Activated T-helper 1 cell treated with Interleukin-2 at 50 U/mL for 16 hours (primary cell): ENCODE data around the gene LEFTY2.
"Not testable (repeated sequence)": the region's sequence is repeated elsewhere in the genome, so short reads cannot be mapped to it uniquely, and the experiment has no call there.

ENCODE experiments used
- DNase-seq: peaks from one replicate; pipeline ENCODE4 v3.0.0-alpha.2; 2020; ENCODE audit warnings: low read depth

Gene LEFTY2, protein sequence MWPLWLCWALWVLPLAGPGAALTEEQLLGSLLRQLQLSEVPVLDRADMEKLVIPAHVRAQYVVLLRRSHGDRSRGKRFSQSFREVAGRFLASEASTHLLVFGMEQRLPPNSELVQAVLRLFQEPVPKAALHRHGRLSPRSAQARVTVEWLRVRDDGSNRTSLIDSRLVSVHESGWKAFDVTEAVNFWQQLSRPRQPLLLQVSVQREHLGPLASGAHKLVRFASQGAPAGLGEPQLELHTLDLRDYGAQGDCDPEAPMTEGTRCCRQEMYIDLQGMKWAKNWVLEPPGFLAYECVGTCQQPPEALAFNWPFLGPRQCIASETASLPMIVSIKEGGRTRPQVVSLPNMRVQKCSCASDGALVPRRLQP

DNA sequence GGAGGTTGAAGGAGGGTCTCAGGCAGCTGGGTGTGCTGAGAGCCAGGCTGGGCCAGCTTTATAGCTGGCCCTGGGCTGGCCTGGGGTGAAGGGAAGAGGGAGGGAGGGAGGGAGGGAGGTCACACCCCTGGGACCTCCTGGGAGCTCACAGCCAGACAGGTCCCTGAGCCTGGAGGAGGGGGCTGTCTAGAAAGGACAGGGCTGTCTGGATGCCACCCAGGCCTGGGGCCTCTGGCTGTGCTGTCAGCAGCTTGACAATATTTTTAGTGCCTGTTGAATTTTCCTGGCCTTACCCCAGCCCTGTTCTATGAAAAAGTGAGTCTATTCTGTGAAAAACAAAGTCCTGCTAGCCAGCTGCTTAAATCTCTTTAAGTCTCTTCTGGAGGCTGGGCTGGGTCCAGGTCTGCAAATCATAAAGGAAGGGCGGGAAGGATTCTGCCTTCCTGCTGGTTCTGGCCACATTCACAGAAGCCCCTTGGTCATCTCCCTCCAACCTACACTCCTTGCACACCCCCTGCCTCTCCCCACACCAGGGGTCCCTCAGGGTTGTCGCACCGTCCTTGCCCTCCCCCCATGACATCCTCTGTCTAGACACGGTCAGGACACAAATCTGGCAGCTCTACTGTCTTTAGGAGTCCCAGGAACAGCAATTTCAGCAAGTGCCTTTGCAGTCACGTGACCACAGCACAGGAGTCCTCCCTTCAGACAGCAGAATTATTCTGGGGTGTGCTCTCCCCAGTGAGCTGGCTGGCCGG, at the start of gene LEFTY2:
LEFTY2 (minus strand) TSS at position 34 of the 755 bp plus-strand sequence. CDS start 80 bp downstream, outside the sequence.
- no peak for DNase-seq

DNA sequence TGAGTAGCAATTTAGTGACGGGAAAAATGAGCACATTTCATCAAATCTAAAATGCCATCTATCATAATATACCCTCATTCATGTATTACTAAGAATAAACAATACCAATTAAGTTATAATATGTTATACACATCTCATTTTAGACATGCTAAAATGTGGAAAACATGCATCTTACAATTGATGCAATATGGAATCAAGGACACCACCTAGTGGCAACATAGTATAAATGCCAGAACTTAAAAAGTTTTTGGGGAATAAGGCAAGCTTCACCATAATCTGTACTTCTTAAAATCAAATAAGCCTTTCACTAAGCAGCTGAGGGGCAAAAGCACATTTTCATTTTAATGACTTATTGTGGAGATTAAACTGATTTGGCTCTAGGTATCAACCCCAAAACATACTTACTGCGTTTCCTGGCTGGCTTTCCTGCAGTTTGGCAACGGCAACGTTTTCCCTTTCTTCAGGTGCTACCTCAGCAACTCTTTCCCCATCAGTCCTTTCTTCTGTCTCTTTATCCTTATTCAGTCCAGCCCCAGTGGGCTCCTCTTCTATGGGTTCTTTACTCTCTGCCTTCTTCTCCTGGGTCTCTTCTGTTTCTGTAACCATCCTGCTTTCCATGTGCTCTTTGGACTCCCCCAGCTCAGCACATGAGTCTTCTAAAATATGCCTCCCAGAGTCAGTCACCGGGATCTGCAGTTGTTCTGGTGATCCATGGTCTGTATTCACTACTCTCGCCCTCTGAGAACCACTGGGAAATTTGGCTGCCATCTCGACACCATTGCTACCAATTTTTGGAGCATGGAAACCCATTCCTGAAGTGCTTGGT, 46.7 kb upstream of the LEFTY2 start:
- no peak for DNase-seq

DNA sequence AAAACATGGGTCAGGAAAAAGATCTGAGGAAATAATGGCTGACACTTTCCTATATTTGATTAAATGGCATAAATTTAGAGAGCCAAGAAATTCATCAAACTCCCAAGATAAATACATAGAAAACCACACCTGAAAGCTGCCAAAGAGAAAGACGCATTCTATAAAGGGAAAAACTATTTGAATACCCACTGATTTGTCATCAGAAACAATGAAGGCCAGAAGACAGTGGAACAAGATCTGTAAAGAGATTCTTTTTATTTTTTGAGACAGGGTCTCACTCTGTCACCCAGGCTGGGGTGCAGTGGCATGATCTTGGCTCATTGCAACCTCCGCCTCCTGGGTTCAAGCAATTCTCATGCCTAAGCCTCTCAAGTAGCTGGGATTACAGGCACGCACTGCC, 40.7 kb upstream of the LEFTY2 start:
- DNase-seq: no peak

DNA sequence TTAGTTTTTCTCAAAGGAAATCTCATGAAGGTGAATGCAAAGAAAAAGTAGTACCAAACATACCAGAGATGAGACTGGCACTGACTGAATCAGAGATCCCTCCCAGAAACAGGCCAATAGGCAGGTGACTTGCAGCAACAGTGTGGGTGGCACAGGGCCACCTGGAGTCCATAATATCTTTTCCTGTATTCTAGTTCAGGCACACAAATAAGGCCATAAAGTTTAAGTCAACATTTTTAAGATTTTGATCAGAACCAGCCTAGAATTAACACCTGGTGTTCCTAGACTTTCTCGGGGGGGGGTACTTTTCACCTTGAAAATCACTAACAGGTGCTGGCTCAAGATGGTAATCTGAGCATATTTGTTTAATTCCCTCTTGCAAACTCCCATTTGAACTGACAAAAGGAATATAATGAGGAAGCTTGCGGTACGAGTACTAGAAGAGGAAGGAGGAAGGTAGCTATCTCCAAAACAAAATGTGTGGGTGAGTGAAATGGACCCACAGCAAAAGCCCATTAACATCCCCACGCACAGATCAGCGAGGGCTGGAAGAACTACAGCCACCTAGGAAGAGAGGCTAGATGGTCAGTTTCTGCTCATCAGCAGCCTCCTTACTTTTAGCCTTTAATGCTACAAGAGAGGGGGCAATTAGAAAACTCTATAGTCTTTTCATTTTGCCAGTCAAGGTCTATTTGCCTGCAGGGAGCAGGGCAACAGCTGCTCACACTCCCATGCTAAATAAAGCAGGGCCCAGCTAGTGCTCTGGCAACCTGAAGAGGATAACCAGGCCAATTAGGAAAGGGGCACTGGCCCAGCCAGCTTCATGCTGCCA, 39.2 kb upstream of the LEFTY2 start:
- no peak for DNase-seq

DNA sequence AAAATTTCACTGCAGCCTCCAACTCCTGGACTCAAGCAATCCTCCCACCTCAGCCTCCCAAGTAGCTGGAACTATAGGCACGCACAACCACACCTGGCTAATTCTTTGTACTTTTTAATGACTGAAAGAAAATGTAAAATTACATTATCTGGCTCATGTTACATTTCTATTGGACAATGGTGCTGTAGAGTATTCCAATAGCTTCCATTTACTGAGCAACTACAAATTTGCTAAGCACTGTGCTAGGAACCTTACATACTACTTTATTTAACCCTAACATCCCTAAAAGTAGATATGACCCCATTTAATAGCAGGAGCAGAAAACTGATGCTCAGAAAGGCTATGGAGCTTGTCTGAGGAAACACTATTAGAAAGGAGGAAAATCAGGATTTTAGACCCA, 38.4 kb upstream of the LEFTY2 start:
- DNase-seq: no peak

DNA sequence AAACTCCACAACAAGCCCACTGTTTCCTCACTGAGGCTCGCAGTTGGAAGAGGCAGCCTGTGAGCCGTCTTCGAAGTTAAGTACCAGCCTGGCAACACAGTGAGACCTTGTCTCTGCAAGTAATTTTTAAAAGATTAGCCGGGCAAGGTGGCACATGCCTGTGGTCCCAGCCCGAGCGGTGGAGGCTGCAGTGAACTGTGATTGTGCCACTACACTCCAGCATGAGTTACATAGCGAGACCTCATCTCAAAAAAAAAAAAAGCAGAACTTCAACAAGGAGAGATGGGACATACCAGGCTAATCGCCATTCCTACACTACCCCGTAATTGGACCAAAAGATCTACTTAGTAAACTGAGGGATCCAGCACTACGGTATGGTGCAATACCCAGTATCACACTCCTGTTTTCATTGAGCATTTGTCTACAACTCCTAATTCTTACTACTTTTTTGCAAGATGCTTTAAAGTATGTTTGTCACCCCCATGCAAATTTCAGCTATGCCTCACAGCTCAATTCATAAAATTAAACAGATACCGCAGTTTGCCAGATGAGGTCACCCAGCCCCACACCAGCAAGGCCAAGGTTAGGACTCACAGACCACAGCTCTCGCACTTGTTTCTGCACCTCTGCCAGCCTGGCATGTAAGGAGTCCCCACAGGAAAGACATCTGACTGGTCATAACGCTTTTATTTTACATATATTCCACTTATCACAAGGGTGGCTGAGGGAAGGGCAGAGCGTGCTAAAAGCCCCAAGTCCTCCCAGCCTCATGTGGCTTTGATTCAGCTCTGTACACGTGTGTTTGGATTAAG, 37.1 kb upstream of the LEFTY2 start:
- DNase-seq: no peak

DNA sequence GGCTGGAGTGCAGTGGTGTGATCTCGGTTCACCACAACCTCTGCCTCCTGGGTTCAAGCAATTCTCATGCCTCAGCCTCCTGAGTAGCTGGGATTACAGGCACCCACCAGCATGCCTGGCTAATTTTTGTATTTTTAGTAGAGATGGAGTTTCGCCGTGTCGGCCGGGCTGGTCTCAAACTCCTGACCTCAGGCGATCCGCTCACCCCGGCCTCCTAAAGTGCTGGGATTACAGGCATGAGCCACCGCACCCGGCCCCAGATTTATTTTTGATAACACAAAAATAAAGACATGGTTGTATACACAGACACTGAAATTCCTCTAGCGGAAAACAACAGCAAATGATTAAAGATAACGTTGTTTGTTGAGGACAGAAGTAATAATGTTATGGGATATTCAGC, 34.1 kb upstream of the LEFTY2 start:
- DNase-seq: not testable (repeated sequence)

DNA sequence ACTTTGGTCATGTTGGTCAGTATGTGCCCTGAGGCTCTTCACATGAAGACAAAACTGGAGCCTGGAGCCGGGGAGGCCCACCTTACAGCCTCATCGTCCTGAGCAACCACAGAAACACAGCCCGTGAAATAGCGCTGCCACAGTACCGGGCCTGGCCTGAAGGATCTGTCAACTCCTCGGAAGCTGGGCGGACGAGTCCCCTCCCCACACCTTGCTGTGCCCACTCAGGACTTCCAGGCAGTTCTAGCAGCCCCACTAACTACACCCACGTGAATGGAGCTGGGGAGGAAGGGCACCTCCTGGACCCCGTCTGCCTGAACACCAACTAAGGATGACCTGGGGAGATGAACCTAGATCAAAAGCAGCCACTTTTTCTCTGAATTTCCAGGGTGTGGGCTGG, 33.4 kb upstream of the LEFTY2 start:
- DNase-seq: no peak

DNA sequence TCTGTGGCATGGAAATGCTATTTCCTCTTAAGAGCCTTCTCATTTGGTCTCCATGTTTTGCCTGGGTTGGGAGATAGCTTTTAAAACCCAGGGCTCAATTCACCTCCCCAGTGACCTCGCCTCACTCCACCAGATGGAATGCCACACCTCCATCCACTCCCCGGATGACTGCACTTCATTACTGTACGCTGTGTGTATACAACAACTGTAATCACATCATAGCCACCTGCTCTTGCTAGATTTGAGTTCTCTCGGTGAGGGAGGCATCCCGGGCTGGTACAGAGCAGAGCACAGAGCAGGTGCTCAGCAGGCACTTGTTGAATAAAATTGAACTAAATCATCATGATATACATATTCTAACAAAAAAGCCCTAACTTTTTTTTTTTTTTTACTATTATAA, 32.1 kb upstream of the LEFTY2 start:
- DNase-seq: no peak

DNA sequence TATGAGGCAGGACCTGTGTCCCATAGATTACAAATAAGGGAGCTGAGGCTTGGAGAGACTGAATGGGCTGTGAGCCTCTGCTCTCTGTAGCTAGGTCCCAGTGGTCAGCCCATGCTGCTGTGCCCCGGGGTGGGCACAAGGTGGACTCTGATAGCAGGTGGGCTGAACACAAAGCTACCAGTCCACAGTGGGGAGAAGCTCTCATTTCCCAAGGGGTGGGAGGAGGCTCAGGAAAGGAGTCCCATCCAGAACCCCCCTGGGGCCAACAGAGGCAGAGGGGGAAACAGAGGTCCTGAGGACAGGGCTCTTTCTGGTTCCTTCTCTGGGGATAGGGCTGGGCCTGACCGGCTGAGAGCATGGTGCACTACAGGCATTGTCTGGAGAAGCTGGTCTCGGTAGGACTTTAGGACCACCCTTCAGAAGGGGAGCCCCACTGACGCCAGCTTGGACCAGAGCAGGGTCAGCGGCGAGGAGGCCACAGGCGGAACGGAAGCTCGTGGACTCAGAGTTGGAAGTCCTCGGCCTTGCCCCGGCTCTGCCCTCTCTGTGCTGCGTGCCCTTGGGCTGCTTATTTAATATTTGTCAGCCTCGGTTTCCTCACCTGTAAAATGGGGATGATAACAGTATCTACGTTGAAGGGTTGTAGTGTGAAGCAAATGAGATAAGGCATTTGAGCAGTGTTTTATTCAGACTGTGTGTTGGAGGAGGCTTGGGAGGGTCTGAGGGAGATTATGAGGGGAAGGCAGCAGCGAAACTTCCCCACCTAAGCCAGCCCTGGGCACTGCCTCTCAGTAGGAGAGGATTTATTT, 31.5 kb upstream of the LEFTY2 start:
- DNase-seq: no peak

DNA sequence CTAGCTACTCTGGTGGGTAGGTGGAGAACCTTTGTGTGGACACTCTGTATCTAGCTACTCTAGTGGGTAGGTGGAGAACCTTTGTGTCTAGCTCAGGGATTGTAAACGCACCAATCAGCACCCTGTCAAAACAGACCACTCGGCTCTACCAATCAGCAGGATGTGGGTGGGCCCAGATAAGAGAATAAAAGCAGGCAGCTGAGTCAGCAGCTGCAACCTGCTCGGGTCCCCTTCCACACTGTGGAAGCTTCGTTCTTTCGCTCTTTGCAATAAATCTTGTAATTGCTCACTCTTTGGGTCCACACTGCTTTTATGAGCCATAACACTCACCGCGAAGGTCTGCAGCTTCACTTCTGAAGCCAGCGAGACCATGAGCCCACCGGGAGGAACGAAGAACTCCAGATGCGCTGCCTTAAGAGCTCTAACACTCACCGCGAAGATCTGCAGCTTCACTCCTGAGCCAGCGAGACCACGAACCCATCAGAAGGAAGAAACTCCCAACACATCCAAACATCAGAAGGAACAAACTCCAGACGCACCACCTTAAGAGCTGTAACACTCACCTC, 29.7 kb upstream of the LEFTY2 start:
- DNase-seq: not testable (repeated sequence)

DNA sequence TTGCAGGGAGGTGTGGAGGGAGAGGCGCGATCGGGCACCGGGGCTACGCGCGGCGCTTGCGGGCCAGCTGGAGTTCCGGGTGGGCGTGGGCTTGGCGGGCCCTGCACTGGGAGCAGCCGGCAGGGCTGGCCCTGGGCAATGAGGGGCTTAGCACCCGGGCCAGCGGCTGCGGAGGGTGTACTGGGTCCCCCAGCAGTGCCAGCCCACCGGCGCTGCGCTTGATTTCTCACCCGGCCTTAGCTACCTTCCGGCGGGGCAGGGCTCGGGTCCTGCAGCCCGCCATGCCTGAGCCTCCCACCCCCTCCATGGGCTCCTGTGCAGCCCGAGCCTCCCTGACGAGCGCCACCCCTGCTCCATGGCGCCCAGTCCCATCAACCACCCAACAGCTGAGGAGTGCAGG, 28.7 kb upstream of the LEFTY2 start:
- not testable (repeated sequence) for DNase-seq

DNA sequence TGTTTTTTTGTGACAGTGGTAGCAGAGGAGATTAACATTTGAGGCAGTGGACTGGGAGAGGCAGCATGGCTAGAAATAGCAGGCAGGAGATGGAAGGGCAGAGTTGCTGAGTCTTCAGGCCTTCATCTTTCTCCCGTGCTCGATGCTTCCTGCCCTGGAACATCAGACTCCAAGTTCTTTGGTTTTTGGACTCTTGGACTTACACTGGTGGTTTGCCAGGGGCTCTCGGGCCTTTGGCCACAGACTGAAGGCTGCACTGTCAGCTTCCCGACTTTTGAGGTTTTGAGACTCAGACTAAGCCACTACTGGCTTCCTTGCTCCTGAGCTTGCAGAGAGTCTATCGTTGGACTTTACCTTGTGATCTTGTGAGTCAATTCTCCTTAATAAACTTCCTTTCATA, 24.2 kb upstream of the LEFTY2 start:
- no peak for DNase-seq

DNA sequence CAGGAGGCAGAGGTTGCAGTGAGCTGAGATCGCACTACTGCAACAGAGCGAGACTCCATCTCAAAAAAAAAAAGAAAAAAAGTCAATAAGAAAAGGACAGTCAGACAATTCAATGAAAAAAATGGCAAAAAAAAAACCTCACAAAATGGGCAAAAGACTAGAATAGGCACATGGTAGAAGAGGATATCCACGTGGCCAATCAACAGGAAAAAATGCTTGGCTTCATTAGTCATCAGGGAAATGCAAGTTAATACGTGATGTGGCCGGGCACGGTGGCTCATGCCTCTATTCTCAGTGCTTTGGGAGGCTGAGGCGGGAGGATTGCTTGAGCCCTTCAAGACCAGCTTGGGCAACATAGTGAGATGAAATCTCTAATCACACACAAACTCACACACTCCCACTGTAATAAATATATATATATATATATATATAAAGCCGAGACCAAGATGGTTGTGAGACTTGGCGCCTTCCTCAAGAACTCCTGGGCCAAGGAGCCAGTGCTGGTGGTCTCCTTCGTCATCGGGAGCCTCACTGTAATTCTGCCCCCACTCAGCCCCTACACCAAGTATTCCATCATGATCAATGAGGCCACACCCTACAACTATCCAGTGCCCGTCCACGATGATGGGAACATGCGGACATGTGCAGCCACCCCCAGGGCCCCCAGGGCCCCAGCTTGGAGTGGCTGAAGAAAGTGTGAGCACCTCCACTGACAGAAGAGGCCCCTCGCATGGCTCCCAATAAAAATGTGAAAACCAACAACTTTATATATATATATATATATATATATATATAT, 22.9 kb upstream of the LEFTY2 start:
- no peak for DNase-seq

DNA sequence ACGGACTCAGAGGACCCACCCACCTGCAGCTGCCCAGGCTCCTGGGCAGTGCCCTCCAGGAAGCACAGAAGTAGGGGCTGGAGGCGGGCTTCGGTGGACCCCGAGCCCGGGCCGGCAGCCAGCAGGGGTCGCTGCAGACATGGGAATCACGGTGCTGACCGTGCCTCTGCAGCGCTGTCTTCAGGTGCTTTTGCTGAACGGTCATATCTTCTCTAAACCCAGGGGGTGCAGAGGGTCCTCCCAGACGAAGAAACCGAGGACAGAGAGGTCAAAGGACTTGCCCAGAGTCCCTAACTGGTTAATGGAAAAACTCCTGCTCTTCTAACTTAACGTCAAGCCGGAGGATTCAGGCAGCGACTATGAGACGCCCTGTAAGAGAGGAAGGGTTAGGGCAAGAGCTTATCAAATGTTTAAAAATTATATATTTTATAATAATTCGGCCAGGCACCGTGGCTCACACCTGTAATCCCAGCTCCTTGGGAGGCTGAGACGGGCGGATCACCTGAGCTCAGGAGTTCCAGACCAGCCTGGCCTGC, 21.5 kb upstream of the LEFTY2 start:
- DNase-seq: peak; percentile 20

DNA sequence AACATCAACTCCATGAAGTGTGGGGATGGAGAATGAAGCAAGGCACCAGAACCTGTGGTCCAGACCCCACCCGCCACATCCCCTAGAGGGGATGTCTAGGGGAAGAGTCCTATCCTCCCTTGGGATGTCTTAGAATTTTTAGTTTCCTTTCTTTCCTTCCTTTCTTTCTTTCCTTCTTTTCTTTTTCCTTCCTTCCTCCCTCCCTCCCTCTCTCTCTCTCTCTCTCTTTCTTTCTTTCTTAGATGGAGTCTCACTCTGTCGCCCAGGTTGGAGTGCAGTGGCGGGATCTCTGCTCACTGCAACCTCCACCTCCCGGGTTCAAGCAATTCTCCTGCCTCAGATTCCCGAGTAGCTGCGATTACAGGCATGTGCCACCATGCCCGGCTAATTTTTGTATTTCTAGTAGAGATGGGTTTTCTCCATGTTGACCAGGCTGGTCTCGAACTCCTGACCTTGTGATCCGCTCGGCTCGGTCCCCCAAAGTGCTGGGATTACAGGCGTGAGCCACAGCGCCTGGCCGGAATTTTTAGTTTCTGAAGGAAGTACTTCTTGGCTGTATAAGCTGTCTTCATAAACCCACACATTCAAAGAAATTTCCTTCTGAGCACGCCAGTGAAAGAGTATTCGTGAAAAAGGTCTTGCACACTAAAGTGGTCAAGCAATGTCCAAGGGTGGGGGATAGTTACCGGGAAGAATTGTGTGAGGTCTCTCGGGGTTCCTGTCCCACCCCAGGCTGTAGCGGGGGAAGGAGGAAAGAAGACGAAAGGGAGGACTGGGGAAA, 20.8 kb upstream of the LEFTY2 start:
- DNase-seq: no peak

DNA sequence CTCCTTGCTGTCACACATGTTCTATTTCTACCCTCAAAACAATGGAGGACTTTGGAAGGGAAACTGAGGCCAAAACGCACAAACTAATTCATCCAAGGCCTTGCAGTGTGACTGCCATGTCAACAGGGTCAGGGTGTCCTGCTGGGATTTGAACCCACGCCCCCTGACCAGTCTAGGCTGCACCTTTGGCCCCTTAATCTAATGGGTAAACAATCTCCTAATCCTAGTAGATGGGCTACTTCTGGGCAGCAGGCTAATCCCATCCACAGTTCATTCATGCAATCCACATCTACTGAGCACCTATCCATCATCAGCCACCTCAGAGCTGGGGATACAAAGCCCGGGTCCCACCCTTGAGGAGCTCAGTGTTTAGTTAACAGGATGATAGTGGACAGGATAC, 17.0 kb upstream of the LEFTY2 start:
- no peak for DNase-seq

DNA sequence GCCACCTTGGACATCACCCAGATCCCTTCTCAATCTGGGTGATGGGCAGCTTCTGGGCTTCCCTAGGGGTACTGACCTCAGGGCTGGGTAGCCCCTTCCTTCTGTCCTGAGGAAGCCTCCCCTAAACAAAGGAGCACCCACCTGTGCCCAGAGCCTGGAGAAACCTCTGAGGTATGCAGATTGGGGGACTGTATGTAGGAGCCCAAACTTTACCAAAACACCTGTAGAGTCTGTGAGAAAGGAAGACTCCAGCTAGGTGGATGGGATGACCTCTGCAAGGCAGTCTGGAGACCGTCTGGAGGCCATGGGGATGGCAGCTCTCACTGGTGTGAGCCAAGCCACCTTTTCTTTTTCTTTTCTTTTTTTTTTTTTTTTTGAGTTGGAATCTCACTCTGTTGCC, 13.7 kb upstream of the LEFTY2 start:
- DNase-seq: no peak
